Trophoblast cell (in vitro differentiated cells and primary cell): ENCODE data around the gene BNC2.

Source experiments
- DNase-seq, 2 donors: peaks; one replicate each; pipeline ENCODE4 v3.0.0-alpha.2; 2016
- H2AFZ ChIP-seq: 2 replicates; pipeline ENCODE4 v1.6.1; 2013; ENCODE audit warnings: low read length, moderate library complexity, mild to moderate bottlenecking; ENCODE audit not compliant: insufficient read depth, poor library complexity
- H2AK5ac ChIP-seq: 2 replicates; pipeline ENCODE4 v1.6.1; 2013; ENCODE audit warnings: mild to moderate bottlenecking, low read length
- H2BK120ac ChIP-seq: 2 replicates; pipeline ENCODE4 v1.6.1; 2013; ENCODE audit warnings: low read length, mild to moderate bottlenecking, moderate library complexity; ENCODE audit not compliant: insufficient read depth, poor library complexity
- H2BK12ac ChIP-seq: 2 replicates; pipeline ENCODE4 v1.6.1; 2013; ENCODE audit warnings: mild to moderate bottlenecking, low read length, moderate library complexity
- H2BK5ac ChIP-seq: 2 replicates; pipeline ENCODE4 v1.6.1; 2013; ENCODE audit warnings: low read length, low read depth, moderate library complexity, mild to moderate bottlenecking; ENCODE audit not compliant: poor library complexity
- H3K14ac ChIP-seq: 2 replicates; pipeline ENCODE4 v1.6.1; 2013; ENCODE audit warnings: mild to moderate bottlenecking, low read length
- H3K18ac ChIP-seq: 2 replicates; pipeline ENCODE4 v1.6.1; 2013; ENCODE audit warnings: mild to moderate bottlenecking, low read length
- H3K23ac ChIP-seq: 2 replicates; pipeline ENCODE4 v1.6.1; 2013; ENCODE audit warnings: low read length
- H3K27ac ChIP-seq: 2 replicates; pipeline ENCODE4 v1.5.1; 2013; ENCODE audit warnings: low read depth, mild to moderate bottlenecking, inconsistent platforms, low read length, moderate library complexity
- H3K27me3 ChIP-seq: 2 replicates; pipeline ENCODE4 v1.6.1; 2013; ENCODE audit warnings: inconsistent platforms, mild to moderate bottlenecking, low read length, moderate library complexity; ENCODE audit not compliant: insufficient read depth
- H3K36me3 ChIP-seq, 2 experiments: 1 replicate in 1 of 2; 2 replicates in 1 of 2; pipeline ENCODE4 v1.6.1; 2013; ENCODE audit warnings: low read length in 2 of 2, mild to moderate bottlenecking in 2 of 2, moderate library complexity in 1 of 2; ENCODE audit not compliant: insufficient read depth in 2 of 2, control insufficient read depth in 1 of 2
- H3K4ac ChIP-seq: 2 replicates; pipeline ENCODE4 v1.6.1; 2013; ENCODE audit warnings: low read depth, mild to moderate bottlenecking, low read length, moderate library complexity
- H3K4me1 ChIP-seq, 2 experiments: 1 replicate in 1 of 2; 2 replicates in 1 of 2; pipeline ENCODE4 v1.6.1; 2013; ENCODE audit warnings: low read length in 2 of 2, mild to moderate bottlenecking in 2 of 2, moderate library complexity in 1 of 2; ENCODE audit not compliant: insufficient read depth in 2 of 2, control insufficient read depth in 1 of 2
- H3K4me2 ChIP-seq: 2 replicates; pipeline ENCODE4 v1.6.1; 2013; ENCODE audit warnings: inconsistent platforms, mild to moderate bottlenecking, low read length, moderate library complexity
- H3K4me3 ChIP-seq: 2 replicates; pipeline ENCODE4 v1.5.1; 2013; ENCODE audit warnings: mild to moderate bottlenecking, low read depth, low read length, inconsistent platforms
- H3K79me1 ChIP-seq: one replicate; pipeline ENCODE4 v1.6.1; 2013; ENCODE audit warnings: low read length
- H3K79me2 ChIP-seq: 2 replicates; pipeline ENCODE4 v1.6.1; 2013; ENCODE audit warnings: low read length, mild to moderate bottlenecking; ENCODE audit not compliant: control insufficient read depth, insufficient read depth, poor library complexity
- H3K9ac ChIP-seq: 2 replicates; pipeline ENCODE4 v1.6.1; 2013; ENCODE audit warnings: mild to moderate bottlenecking, low read length
- H3K9me3 ChIP-seq: 2 replicates; pipeline ENCODE4 v1.6.1; 2013; ENCODE audit warnings: low read depth, mild to moderate bottlenecking, control low read depth, inconsistent platforms, low read length; ENCODE audit not compliant: insufficient read depth
- H4K12ac ChIP-seq: 2 replicates; pipeline ENCODE4 v1.6.1; 2013; ENCODE audit warnings: low read depth, mild to moderate bottlenecking, low read length, moderate library complexity
- H4K8ac ChIP-seq: 2 replicates; pipeline ENCODE4 v1.6.1; 2013; ENCODE audit warnings: low read depth, mild to moderate bottlenecking, low read length, moderate library complexity
- H4K91ac ChIP-seq: one replicate; pipeline ENCODE4 v1.6.1; 2013; ENCODE audit warnings: low read depth, mild to moderate bottlenecking, low read length, moderate library complexity
- WGBS: extraction: QIAGEN DNeasy Blood & Tissue Kit; methylation state at CpG from one replicate; pipeline ENCODE4 v1.1.7; 2013; ENCODE audit warnings: missing lambda C conversion rate; ENCODE audit not compliant: insufficient read length, insufficient coverage; ENCODE audit errors: extremely low coverage; 5-methylcytosine and 5-hydroxymethylcytosine counted together

BNC2 gene

GRCh38 chr9:16591092-16591491 lies 279.4 kb downstream of the BNC2 start:
- WGBS, result no CpG with 5 or more reads among the region's 5 CpGs

GRCh38 chr9:16585591-16585990 lies 284.9 kb downstream of the BNC2 start:
- Histone ChIP-seq H3K79me2 (no peaks in the 10 kb centered on the region), H3K23ac (no peak overlapping the region), H4K12ac (no peak overlapping the region), H2BK120ac (no peak overlapping the region), H3K9ac (no peak overlapping the region), H3K9me3 (no peaks in the 10 kb centered on the region), H2AFZ (no peak overlapping the region), H3K18ac (no peak overlapping the region), H3K14ac (no peak overlapping the region), H3K27ac (no peak overlapping the region), H4K8ac (no peak overlapping the region), H3K79me1 (no peaks in the 10 kb centered on the region), H4K91ac (no peak overlapping the region), H3K4ac (no peak overlapping the region), H2BK12ac (no peak overlapping the region), H3K4me2 (no peak overlapping the region), H2AK5ac (no peak overlapping the region), H3K4me1 (no peaks in the 10 kb centered on the region), H3K27me3 (no peaks in the 10 kb centered on the region), H3K36me3 (no peaks in the 10 kb centered on the region), H3K4me3 (no peak overlapping the region), H2BK5ac (no peak overlapping the region)
- no CpG with 5 or more reads among the region's 4 CpGs for WGBS
- no peak for DNase-seq

More at GRCh38 chr9:16591092-16591491, 279.4 kb downstream of the BNC2 start:
- Histone ChIP-seq H3K14ac (no peak overlapping the region), H2BK120ac (no peak overlapping the region), H4K8ac (no peak overlapping the region), H2AK5ac (no peak overlapping the region), H4K12ac (no peak overlapping the region), H3K4me3 (no peak overlapping the region), H3K79me2 (no peaks in the 10 kb centered on the region), H3K18ac (no peak overlapping the region), H3K79me1 (no peaks in the 10 kb centered on the region), H3K27me3 (no peaks in the 10 kb centered on the region), H2BK5ac (no peak overlapping the region), H3K4ac (no peak overlapping the region), H3K4me2 (no peak overlapping the region), H3K9me3 (no peaks in the 10 kb centered on the region), H4K91ac (no peak overlapping the region), H2BK12ac (no peak overlapping the region), H3K4me1 (no peaks in the 10 kb centered on the region), H3K23ac (no peak overlapping the region), H3K9ac (no peak overlapping the region), H3K27ac (no peak overlapping the region), H2AFZ (no peak overlapping the region), H3K36me3 (no peaks in the 10 kb centered on the region)
- peak in 1 of 2 donors; percentile 3 for DNase-seq

- H3K79me1 ChIP-seq, result no peaks in the 10 kb centered on the region
- H2AK5ac ChIP-seq, result no peak overlapping the region
- no peak overlapping the region for H3K18ac ChIP-seq
- no peak overlapping the region for H3K4me3 ChIP-seq
- DNase-seq, result no peak
- H3K9ac ChIP-seq, result no peak overlapping the region
- no peak overlapping the region for H2AFZ ChIP-seq
- no peak overlapping the region for H3K27ac ChIP-seq
- no peak overlapping the region for H3K4me2 ChIP-seq
- H3K79me2 ChIP-seq, result no peaks in the 10 kb centered on the region
- H3K4me1 ChIP-seq, result peaks cover 5 to 6% of the 10 kb centered on the region in 2 experiments
- H2BK5ac ChIP-seq, result no peak overlapping the region
- H3K9me3 ChIP-seq, result no peaks in the 10 kb centered on the region
- no peak overlapping the region for H3K23ac ChIP-seq
- no peaks in the 10 kb centered on the region for H3K27me3 ChIP-seq
- no peak overlapping the region for H4K91ac ChIP-seq
- H3K4ac ChIP-seq, result no peak overlapping the region
- H4K12ac ChIP-seq, result no peak overlapping the region
- H3K36me3 ChIP-seq, result no peaks in the 10 kb centered on the region
- H2BK12ac ChIP-seq, result no peak overlapping the region
- no CpG with 5 or more reads among the region's 2 CpGs for WGBS
- H4K8ac ChIP-seq, result no peak overlapping the region
- no peak overlapping the region for H3K14ac ChIP-seq
- no peak overlapping the region for H2BK120ac ChIP-seq
Measured at GRCh38 chr9:16579872-16580432, 290.5 kb downstream of the BNC2 start.

- Histone ChIP-seq H3K14ac (no peak overlapping the region), H3K9ac (no peak overlapping the region), H2BK12ac (no peak overlapping the region), H3K4me1 (peaks cover 5 to 6% of the 10 kb centered on the region in 2 experiments), H3K36me3 (no peaks in the 10 kb centered on the region), H4K91ac (no peak overlapping the region), H2BK5ac (peak overlapping the region; percentile 21), H4K8ac (no peak overlapping the region), H3K18ac (no peak overlapping the region), H3K23ac (no peak overlapping the region), H2BK120ac (no peak overlapping the region), H4K12ac (no peak overlapping the region), H3K79me2 (no peaks in the 10 kb centered on the region), H3K9me3 (no peaks in the 10 kb centered on the region), H3K4me2 (no peak overlapping the region), H3K4ac (no peak overlapping the region), H3K27me3 (no peaks in the 10 kb centered on the region), H3K27ac (peak overlapping the region; percentile 2), H3K4me3 (no peak overlapping the region), H2AFZ (no peak overlapping the region), H3K79me1 (no peaks in the 10 kb centered on the region), H2AK5ac (no peak overlapping the region)
- DNase-seq, result no peak
- WGBS, result no CpG with 5 or more reads among the region's 3 CpGs
Measured at GRCh38 chr9:16575986-16576245, 294.6 kb downstream of the BNC2 start.
